Breast epithelium (tissue), 3 donors: ENCODE data around the gene RGS16.

Experiments used
- POLR2A ChIP-seq: fragments of 450-650 bp; IDR thresholded peaks from one replicate; pipeline ENCODE4 v1.6.1; 2016; ENCODE audit warnings: antibody characterized with exemption, mild to moderate bottlenecking, moderate library complexity
- POLR2AphosphoS5 ChIP-seq, 3 donors: sonication (generic); formaldehyde crosslinking; IDR thresholded peaks; one replicate each; pipeline ENCODE4 v1.6.1; 2017; ENCODE audit warnings: antibody characterized with exemption in 3 of 3
- TF ChIP-seq, protein P1 (sequence below), 3 donors: fragments of 450-650 bp; IDR thresholded peaks; one replicate each; pipeline ENCODE4 v1.5.1; 2016 to 2017; ENCODE audit warnings: antibody characterized with exemption in 3 of 3, mild to moderate bottlenecking in 3 of 3, moderate library complexity in 3 of 3

DNA sequence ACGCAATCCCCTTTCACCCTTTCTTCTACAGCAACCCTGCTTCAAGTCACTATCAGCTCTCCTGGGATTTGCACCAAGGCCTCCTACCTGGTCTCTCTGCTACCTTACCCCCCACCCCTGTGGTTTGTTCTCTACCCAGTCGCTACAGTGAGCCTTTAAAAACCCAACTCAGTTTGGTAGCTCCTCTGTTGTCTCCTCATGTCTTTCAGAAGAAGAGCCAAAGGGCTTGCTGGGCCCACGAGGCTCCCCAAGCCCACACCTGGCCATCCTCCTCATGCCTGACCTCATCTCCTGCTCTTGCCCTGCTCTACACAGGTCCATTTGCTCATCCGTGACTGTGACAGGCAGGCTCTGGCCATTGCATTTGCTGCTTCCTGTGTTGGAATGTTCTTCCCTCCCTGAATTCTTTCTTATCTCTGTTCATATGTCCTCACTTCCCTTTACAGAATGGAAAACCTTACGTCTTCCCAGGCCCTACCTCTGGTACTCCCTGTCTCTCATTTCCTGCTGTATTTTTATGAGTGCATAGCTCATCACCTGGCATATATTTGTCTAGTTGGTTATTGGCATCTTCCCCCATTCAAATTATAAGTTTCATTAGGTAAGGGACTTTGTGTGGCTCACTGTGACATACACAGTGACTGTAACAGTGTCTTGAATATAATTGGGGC lies 3.3 kb downstream of the RGS16 start:
- TF ChIP-seq, protein P1, sequence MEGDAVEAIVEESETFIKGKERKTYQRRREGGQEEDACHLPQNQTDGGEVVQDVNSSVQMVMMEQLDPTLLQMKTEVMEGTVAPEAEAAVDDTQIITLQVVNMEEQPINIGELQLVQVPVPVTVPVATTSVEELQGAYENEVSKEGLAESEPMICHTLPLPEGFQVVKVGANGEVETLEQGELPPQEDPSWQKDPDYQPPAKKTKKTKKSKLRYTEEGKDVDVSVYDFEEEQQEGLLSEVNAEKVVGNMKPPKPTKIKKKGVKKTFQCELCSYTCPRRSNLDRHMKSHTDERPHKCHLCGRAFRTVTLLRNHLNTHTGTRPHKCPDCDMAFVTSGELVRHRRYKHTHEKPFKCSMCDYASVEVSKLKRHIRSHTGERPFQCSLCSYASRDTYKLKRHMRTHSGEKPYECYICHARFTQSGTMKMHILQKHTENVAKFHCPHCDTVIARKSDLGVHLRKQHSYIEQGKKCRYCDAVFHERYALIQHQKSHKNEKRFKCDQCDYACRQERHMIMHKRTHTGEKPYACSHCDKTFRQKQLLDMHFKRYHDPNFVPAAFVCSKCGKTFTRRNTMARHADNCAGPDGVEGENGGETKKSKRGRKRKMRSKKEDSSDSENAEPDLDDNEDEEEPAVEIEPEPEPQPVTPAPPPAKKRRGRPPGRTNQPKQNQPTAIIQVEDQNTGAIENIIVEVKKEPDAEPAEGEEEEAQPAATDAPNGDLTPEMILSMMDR (IDR thresholded peaks at IDR 0.05), result no peak
- TF ChIP-seq POLR2AphosphoS5 (IDR thresholded peaks at IDR 0.05) (no peak), POLR2A (no peak)
